ENCODE data around the gene ARHGAP15.

Gene ARHGAP15

GRCh38 chr2:143229952-143230351, 100.7 kb downstream of the ARHGAP15 start:
- no peak for DNase-seq

DNA sequence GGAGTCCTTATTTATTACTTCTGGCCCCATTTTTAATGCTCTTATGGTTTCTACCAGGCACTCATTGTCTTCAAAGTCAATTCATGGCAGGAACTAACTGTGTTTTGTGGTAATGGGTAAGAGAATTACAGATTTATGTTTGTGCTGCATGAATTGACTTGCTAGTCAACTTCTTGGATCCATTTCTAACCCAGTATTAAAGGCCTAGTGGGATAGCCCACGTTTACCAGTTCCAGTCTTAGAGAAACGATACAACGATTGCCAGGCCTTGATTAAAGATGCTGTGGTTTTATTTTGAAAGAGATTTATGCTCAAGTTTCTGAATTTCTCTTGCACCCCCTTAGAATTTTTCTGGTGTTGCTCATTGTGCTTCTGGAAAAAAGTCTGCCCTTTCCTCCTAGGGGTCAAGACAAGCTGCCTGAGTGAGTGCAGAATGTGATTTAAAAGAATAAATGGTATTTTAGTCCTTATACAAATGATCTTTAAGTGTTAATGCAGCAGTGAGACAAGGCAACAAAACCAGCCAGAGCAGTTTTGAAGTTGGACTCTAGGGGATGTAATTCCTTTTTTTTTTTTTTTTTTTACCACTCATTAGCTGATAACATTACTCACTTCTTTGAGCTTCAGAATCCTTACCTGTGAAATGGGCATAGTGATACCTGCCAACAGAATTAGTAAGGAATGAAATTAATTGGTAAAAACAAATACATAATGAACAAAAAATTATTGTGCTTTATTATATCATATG, 101.5 kb downstream of the ARHGAP15 start:
- no peak for DNase-seq

DNA sequence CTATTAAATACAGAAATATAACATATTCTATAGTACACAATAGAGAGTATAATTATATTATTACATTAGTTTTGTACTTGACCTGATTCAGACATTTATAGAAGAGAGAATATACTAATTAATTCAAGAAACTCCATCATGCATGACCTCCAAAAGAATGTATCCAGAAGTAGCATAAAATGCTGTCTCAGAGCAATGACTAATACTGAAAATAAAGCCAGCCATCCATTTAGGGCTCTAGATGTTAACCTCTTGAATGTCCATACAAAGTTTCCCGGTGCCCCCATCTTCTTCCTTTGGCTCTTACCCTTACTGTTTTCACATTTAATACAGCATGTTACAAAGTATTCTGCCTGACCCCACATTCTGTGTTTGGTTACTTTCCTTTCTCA, 102.0 kb downstream of the ARHGAP15 start:
- DNase-seq: no peak

DNA sequence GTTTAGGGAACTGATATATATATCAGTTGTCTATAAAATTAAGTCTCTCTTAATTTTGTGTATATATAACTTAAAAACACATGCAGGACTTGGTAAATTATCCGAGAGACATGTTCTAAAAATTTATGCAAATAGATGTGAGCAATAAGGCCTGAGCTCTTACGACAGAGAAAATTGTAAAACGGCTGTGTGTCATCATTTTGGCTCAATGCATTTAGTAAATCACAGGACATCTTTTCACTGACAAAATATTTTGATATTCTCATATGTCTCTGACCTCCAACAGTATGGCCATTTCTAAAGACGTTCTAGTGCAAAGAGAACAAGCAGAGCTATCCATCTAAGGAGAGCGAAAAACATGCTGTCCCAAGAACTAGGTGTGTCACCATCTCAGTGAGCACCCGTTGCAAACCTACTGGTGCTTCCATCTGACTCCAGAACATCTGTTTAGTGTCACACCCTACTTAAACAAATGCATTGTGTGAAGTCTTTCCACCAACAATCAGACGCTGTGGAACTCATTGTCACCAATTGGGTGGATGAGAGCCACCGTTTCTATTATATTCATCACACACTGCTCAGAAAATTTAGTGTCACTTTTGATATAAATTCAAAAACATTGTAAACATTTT, 108.0 kb downstream of the ARHGAP15 start:
- no peak for DNase-seq

- no peak for DNase-seq
These were observed 112.3 kb downstream of the ARHGAP15 start for GRCh38 chr2:143241403-143242088.

DNA sequence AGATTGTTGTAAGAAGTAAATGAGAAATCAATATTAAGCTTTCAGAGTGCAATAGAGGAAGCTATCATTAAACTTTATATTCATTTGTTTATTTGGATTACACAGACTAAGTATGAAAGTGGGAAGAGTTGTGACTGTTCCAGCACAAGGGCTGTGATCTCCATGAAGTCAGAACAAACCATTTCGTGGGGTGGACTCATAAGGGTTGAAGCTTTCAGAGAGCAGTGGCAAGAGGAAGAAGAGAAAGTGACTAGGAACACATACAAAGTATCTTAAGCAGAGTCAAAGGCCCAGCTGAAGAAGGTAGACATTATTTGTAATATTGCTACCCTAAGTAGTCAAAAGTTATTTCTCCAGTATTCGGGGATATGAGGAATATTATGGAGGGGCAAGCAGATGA, 117.0 kb downstream of the ARHGAP15 start:
- no peak for DNase-seq

GRCh38 chr2:143246815-143247744, 117.9 kb downstream of the ARHGAP15 start:
- no peak for DNase-seq

DNA sequence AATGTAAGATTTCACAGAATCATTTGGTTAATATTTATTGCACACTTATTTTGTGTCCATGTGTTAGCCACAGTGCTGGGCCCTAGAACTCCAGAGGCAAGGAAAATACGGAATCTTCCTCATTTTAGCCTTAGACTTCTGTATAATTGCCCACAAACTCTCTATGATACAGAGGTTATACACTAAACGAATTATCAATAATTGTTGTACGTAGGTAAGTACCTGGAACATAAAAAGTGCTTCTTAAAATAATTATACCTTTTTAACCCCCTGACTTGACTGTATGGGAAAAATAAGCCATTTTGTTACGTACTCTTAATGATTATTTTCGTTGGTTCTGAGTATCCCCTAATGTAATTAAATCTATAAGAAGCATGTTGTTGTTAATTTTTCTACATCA, 119.4 kb downstream of the ARHGAP15 start:
- no peak for DNase-seq

- no peak for DNase-seq
These were observed 122.5 kb downstream of the ARHGAP15 start for GRCh38 chr2:143251681-143252080.

- DNase-seq: no peak
These were observed 123.1 kb downstream of the ARHGAP15 start for GRCh38 chr2:143252138-143252907.

- peak; percentile 19 to 21 for DNase-seq
These were observed 124.9 kb downstream of the ARHGAP15 start for GRCh38 chr2:143254110-143254509.

DNA sequence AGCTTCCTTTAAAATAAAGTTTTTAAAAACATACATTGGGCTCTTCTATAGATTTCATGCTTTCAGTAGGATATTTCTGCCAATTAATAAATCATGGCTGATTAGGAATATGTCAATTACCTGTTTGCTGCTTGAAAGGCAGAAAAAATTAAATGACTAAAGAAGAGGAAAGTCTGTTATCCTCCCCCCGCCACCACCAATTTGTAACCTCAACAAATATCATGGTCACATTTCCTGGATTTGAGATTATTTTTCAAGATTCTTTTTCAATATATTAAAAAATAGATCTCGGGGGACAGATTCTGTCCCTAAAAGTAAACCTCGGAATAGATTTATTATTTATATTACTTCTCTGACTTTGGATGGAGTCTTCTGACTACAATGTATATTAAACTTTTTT, 125.9 kb downstream of the ARHGAP15 start:
- no peak for DNase-seq

DNA sequence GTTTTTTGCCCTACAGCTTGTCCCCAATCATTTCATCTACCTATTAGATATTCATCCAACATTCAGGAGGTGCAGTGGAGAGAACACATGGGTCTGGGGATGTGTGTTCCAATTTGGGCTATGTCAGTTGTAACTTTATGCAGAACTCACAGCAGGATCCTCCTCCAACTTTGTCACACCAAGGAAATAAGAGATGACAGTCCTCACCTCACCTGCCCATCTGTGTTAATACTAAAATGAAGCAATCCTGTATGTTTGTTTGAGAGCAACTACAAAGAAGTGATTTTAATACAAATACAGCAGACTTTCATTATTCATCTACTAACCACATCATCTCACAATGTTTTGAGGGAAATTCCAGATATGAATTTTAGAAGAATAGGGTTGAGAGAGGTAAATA, 126.7 kb downstream of the ARHGAP15 start:
- DNase-seq: no peak

DNA sequence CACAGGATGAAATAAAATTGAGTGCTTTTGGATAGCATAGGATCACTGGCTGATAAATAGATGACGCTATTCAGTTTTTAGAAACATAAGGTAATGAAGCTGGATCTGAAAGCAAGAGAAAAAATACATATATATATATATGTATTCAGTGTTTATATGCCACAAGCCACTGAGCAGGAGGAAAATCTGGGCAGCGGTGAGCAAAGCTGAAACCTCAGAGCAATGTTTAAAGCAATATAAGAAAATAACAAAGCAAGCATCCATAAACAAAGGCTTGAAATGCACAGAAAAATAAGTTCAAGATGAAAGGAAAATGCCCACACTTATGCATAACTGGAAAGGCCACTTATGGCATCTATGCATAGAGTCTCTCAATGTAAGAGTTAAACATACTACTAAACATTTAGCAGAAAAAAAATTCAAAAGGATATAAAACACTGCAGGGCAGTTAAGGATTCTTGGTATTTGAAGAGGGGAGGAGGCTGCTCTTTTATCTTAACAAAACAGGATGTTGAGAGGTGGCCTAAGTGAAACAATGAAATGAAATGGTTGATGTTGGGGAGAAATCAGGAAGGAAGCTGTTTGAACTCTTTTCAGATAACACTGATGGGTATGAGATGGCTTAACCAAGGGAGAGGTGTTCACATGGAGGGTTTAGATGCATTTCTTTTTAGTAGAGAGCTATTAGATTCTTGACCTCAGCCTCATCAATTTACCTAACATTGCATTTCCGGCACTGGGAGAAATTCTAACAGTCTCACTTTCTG, 129.1 kb downstream of the ARHGAP15 start:
- DNase-seq: peak; percentile 34 to 47

- DNase-seq: peak; percentile 86 to 94
These were observed 130.2 kb downstream of the ARHGAP15 start for GRCh38 chr2:143259368-143259958.

- peak; percentile 89 for DNase-seq
These were observed 132.8 kb downstream of the ARHGAP15 start for GRCh38 chr2:143261986-143262385.

DNA sequence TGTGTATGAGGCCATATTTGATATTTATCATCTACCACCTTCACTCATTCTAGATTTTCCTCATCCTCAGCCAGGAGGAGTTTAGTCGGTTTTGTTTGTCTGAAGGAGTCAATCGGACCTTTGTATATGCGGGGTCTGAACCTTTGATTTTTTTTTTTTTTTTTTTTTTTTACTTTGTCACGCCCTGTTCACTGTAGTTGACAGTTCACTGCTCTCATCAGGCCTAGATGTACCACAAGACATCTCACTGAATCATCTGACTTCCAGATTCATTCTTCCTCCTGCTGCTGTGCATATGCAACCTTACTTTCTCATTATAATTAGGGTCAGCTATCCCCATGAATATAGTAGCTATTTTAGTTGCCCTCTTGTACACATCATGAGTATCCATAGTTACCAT, 133.2 kb downstream of the ARHGAP15 start:
- DNase-seq: no peak

GRCh38 chr2:143263066-143263625, 133.9 kb downstream of the ARHGAP15 start:
- no peak for DNase-seq

GRCh38 chr2:143264851-143265250, 135.6 kb downstream of the ARHGAP15 start:
- DNase-seq: no peak

DNA sequence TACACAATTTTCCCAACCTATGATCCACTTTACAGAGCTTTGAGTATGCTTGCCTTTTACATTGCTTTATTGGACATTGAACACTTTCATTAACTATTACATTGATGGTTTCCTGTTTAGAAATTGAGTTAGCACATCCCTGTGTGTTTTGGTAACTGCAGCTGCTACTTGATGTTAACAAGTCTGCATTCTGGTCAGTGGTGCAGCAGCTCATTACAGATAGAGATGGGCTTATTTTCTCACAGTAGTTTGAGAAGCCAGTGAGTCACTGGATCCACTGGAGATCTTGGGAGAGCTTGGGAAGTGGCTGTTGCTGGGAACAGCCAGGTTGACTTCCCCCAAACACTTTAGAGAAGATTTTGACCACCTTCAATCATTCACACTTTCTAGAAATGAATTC, 150.5 kb downstream of the ARHGAP15 start:
- no peak for DNase-seq
